PC-3 (cell line): ENCODE results near the gene ZMIZ1.

Experiments
- EZH2 ChIP-seq: fragments of 300-600 bp; sonication (generic); IDR thresholded peaks from one replicate; pipeline ENCODE4 v1.6.1; 2017; ENCODE audit warnings: antibody characterized with exemption, mild to moderate bottlenecking, low read length; ENCODE audit not compliant: unreplicated experiment
- TF ChIP-seq, protein P1 (sequence below): fragments of 300-600 bp; sonication (generic); conservative IDR thresholded peaks from 2 replicates; pipeline ENCODE4 v1.5.1; 2017; ENCODE audit warnings: antibody characterized with exemption, low read depth, mild to moderate bottlenecking, low read length

DNA sequence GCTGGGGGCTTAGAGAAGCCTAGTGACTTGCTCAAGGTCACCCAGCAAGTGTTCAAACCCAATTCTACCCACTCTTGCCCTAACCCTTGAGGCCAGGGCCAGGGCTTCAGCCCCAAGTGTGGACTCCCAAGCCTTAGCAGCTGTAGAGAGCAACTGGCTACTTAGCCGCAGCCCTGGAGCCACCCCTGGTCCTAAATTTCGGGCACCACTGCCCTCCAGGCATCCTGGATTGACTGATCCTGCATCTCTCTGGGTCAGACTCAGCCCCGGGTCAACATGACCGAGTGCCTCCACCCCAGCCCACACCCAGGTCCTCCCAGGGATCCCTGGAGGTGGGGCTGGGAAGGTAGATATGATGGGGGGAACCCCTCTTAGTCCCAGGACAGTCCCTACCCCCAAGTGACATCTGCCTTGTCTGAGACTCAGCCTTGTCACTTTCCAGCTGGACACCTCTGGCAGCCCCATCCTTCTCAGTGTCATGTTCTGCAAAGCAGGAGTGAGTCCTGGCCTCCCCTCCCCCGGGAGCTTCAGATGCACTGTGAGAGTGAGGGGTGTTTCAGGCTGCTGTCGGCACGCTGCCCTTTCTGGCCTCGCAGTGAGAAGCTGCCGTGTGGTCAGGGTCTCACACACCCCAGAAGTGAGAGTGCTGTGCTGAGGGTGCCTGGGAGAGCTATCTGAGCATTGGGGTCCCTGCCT lies 89.8 kb downstream of the ZMIZ1 start:
- TF ChIP-seq, protein P1, sequence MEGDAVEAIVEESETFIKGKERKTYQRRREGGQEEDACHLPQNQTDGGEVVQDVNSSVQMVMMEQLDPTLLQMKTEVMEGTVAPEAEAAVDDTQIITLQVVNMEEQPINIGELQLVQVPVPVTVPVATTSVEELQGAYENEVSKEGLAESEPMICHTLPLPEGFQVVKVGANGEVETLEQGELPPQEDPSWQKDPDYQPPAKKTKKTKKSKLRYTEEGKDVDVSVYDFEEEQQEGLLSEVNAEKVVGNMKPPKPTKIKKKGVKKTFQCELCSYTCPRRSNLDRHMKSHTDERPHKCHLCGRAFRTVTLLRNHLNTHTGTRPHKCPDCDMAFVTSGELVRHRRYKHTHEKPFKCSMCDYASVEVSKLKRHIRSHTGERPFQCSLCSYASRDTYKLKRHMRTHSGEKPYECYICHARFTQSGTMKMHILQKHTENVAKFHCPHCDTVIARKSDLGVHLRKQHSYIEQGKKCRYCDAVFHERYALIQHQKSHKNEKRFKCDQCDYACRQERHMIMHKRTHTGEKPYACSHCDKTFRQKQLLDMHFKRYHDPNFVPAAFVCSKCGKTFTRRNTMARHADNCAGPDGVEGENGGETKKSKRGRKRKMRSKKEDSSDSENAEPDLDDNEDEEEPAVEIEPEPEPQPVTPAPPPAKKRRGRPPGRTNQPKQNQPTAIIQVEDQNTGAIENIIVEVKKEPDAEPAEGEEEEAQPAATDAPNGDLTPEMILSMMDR, result no peak
- no peak for TF ChIP-seq EZH2
